H9 (cell line): ENCODE data around the gene ZNF236. TPM values are rescaled to one million over a fixed set of nuclear protein-coding genes. Genes with fewer than 3 reads are reported as not detected.

Experiments
- DNase-seq: peaks from one replicate; pipeline ENCODE4 v3.0.0-alpha.2; 2017
- H2AFZ ChIP-seq: one replicate; pipeline ENCODE4 v1.6.1; 2013; ENCODE audit warnings: mild to moderate bottlenecking, low read length, control low read depth, moderate library complexity
- H2AK5ac ChIP-seq: 2 replicates; pipeline ENCODE4 v1.6.1; 2013; ENCODE audit warnings: low read length, control low read depth, mixed read lengths; ENCODE audit not compliant: insufficient read length
- H2BK120ac ChIP-seq: one replicate; pipeline ENCODE4 v1.6.1; 2013; ENCODE audit warnings: low read depth, mild to moderate bottlenecking, low read length, control low read depth, inconsistent platforms; ENCODE audit not compliant: poor library complexity, severe bottlenecking
- H2BK12ac ChIP-seq: 2 replicates; pipeline ENCODE4 v1.6.1; 2013; ENCODE audit warnings: low read length, control low read depth, mixed read lengths, low read depth; ENCODE audit not compliant: insufficient read length
- H2BK15ac ChIP-seq: 2 replicates; pipeline ENCODE4 v1.6.1; 2013; ENCODE audit warnings: low read depth, low read length, control low read depth
- H2BK20ac ChIP-seq: one replicate; pipeline ENCODE4 v1.6.1; 2013; ENCODE audit warnings: low read depth, mild to moderate bottlenecking, low read length, control low read depth, inconsistent platforms; ENCODE audit not compliant: poor library complexity, severe bottlenecking
- H2BK5ac ChIP-seq: 2 replicates; pipeline ENCODE4 v1.6.1; 2013; ENCODE audit warnings: low read length, control low read depth, mixed read lengths; ENCODE audit not compliant: insufficient read length
- H3K14ac ChIP-seq: 2 replicates; pipeline ENCODE4 v1.6.1; 2013; ENCODE audit warnings: low read length, control low read depth; ENCODE audit not compliant: insufficient read depth
- H3K18ac ChIP-seq: 2 replicates; pipeline ENCODE4 v1.6.1; 2013; ENCODE audit warnings: low read depth, mild to moderate bottlenecking, mixed read lengths, low read length, control low read depth; ENCODE audit not compliant: insufficient read length
- H3K23ac ChIP-seq: 2 replicates; pipeline ENCODE4 v1.6.1; 2013; ENCODE audit warnings: low read length, control low read depth, mixed read lengths, low read depth; ENCODE audit not compliant: insufficient read length
- H3K23me2 ChIP-seq: 2 replicates; pipeline ENCODE4 v1.6.1; 2013; ENCODE audit warnings: low read depth, mild to moderate bottlenecking, mixed read lengths, low read length, control low read depth; ENCODE audit not compliant: insufficient read length, poor library complexity, severe bottlenecking
- H3K27ac ChIP-seq: 2 replicates; pipeline ENCODE4 v1.5.1; 2013; ENCODE audit warnings: low read length, control low read depth, mixed read lengths, low read depth; ENCODE audit not compliant: insufficient read length
- H3K27me3 ChIP-seq: 2 replicates; pipeline ENCODE4 v1.6.1; 2013; ENCODE audit warnings: low read length, control low read depth, inconsistent platforms; ENCODE audit not compliant: insufficient read depth
- H3K4ac ChIP-seq: 2 replicates; pipeline ENCODE4 v1.6.1; 2013; ENCODE audit warnings: low read depth, mild to moderate bottlenecking, control low read depth, inconsistent platforms, low read length, moderate library complexity
- H3K4me1 ChIP-seq: 2 replicates; pipeline ENCODE4 v1.6.1; 2013; ENCODE audit warnings: low read length, control low read depth, inconsistent platforms; ENCODE audit not compliant: insufficient read depth
- H3K4me2 ChIP-seq: 2 replicates; pipeline ENCODE4 v1.6.1; 2013; ENCODE audit warnings: low read length, control low read depth, mixed read lengths; ENCODE audit not compliant: insufficient read length, insufficient read depth
- H3K56ac ChIP-seq: 2 replicates; pipeline ENCODE4 v1.6.1; 2013; ENCODE audit warnings: low read depth, mild to moderate bottlenecking, mixed read lengths, low read length, control low read depth; ENCODE audit not compliant: insufficient read length
- H3K79me1 ChIP-seq: 2 replicates; pipeline ENCODE4 v1.6.1; 2013; ENCODE audit warnings: low read depth, mild to moderate bottlenecking, moderate library complexity, low read length, control low read depth, inconsistent platforms; ENCODE audit not compliant: insufficient read depth, poor library complexity, severe bottlenecking
- H3K79me2 ChIP-seq: 2 replicates; pipeline ENCODE4 v1.6.1; 2013; ENCODE audit warnings: low read length, control low read depth, inconsistent platforms; ENCODE audit not compliant: insufficient read depth
- H3K9ac ChIP-seq: 2 replicates; pipeline ENCODE4 v1.6.1; 2013; ENCODE audit warnings: low read length, control low read depth, mixed read lengths; ENCODE audit not compliant: insufficient read length; ENCODE audit errors: extremely low read depth
- H3K9me3 ChIP-seq: one replicate; pipeline ENCODE4 v1.6.1; 2013; ENCODE audit warnings: low read depth, low read length, inconsistent platforms; ENCODE audit not compliant: control insufficient read depth
- H3T11ph ChIP-seq: one replicate; pipeline ENCODE4 v1.6.1; 2013; ENCODE audit warnings: mild to moderate bottlenecking, low read length, control low read depth, inconsistent platforms
- H4K20me1 ChIP-seq: one replicate; pipeline ENCODE4 v1.6.1; 2013; ENCODE audit not compliant: control insufficient read depth, insufficient read length, insufficient read depth
- H4K5ac ChIP-seq: 2 replicates; pipeline ENCODE4 v1.6.1; 2013; ENCODE audit warnings: low read depth, mild to moderate bottlenecking, mixed read lengths, low read length, control low read depth; ENCODE audit not compliant: insufficient read length
- H4K8ac ChIP-seq: replicated peaks from 2 replicates; pipeline ENCODE4 v1.6.1; 2013; ENCODE audit warnings: low read length, control low read depth, mixed read lengths, low read depth; ENCODE audit not compliant: insufficient read length
- H4K91ac ChIP-seq: 2 replicates; pipeline ENCODE4 v1.6.1; 2013; ENCODE audit warnings: low read depth, mild to moderate bottlenecking, moderate library complexity, mixed read lengths, low read length, control low read depth; ENCODE audit not compliant: insufficient read length
- H3K27ac Mint-ChIP-seq, 3 experiments: 2 replicates in 2 of 3; 3 replicates in 1 of 3; pipeline ENCODE4 v1.8.0; 2020 to 2021; ENCODE audit warnings: mixed read lengths in 3 of 3, mild to moderate bottlenecking in 1 of 3, moderate library complexity in 1 of 3
- H3K27me3 Mint-ChIP-seq: 2 replicates; pipeline ENCODE4 v1.8.0; 2021; ENCODE audit warnings: low read depth, mild to moderate bottlenecking, moderate library complexity, mixed read lengths
- H3K36me3 Mint-ChIP-seq, 3 experiments: 2 replicates in 2 of 3; 3 replicates in 1 of 3; pipeline ENCODE4 v1.8.0; 2020 to 2021; ENCODE audit warnings: low read depth in 3 of 3, mixed read lengths in 3 of 3; ENCODE audit not compliant: insufficient read depth in 1 of 3
- H3K4me1 Mint-ChIP-seq, 2 experiments: 2 replicates each; pipeline ENCODE4 v1.8.0; 2020; ENCODE audit warnings: mixed read lengths in 2 of 2
- H3K4me3 Mint-ChIP-seq, 2 experiments: 2 replicates in 1 of 2; 3 replicates in 1 of 2; pipeline ENCODE4 v1.8.0; 2020 to 2021; ENCODE audit warnings: mild to moderate bottlenecking in 2 of 2, mixed read lengths in 2 of 2, moderate library complexity in 1 of 2
- H3K9me3 Mint-ChIP-seq, 2 experiments: 2 replicates in 1 of 2; 3 replicates in 1 of 2; pipeline ENCODE4 v1.8.0; 2020; ENCODE audit warnings: mild to moderate bottlenecking in 2 of 2, mixed read lengths in 2 of 2, moderate library complexity in 1 of 2
- CTCF ChIP-seq: fragments of 200-600 bp; sonication (generic); conservative IDR thresholded peaks from 3 replicates; pipeline ENCODE4 v1.8.0; 2021; ENCODE audit warnings: antibody characterized with exemption, mild to moderate bottlenecking
- WGBS: extraction: QIAGEN DNeasy Blood & Tissue Kit; methylation state at CpG from one replicate; pipeline ENCODE4 v1.1.7; 2013; ENCODE audit warnings: missing lambda C conversion rate, low lambda C conversion rate, mixed read lengths; ENCODE audit not compliant: insufficient read length; ENCODE audit errors: extremely low coverage; 5-methylcytosine and 5-hydroxymethylcytosine counted together
- total RNA-seq: library from RNA; stranded (reverse); gene quantifications from 2 replicates; pipeline ENCODE4 v1.2.1, GENCODE V29; 2021

ZNF236 gene
- total RNA-seq, 1 experiment from 2014 or later: 16.0 TPM

DNA sequence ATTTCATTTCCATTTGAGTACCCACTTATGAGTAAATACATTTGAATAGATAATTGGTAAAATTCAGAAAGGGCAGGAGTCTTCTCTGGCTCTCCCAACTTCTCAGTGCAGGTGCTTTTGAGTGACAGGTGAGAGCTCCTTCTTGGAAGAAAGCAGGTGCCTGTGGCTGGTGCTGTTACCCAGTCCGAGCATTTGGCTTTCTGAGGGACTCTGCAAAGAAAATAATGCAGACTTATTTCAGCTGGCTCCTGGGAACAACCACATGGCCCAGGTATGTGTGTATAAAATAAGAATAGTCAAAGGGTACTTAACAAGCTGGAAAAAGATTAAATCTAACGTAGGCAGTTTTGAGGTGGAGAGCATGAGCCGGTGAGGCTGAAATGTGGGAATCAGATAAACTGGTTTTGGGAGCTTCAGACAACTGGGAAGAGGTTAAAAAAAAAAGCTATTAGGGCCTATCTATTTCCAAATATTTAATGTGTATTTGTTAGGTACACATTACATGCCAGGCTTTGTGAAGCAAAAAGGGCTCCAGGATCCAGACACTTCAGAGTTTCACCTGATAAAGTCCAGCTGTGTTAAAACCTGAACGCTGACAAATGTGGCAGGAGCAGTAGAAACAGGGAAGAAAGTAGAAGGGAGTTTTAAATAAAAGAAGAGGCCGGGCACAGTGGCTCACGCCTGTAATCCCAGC, 20.6 kb downstream of the ZNF236 start:
- peaks cover 15 to 18% of the 10 kb centered on the region in 2 experiments for H3K4me1 Mint-ChIP-seq
- no peaks in the 10 kb centered on the region for H3K27me3 ChIP-seq
- H3T11ph ChIP-seq: no peak overlapping the region
- H2BK20ac ChIP-seq: no peak overlapping the region
- H3K36me3 Mint-ChIP-seq: no peaks in the 10 kb centered on the region
- H3K56ac ChIP-seq: no peak overlapping the region
- H2BK120ac ChIP-seq: no peak overlapping the region
- H3K27ac Mint-ChIP-seq: peak overlapping the region; percentile 58 to 86 (median 78); a peak in 2 of 7 replicates
- no peak overlapping the region for H3K18ac ChIP-seq
- H3K14ac ChIP-seq: no peak overlapping the region
- H3K4me2 ChIP-seq: no peak overlapping the region
- no peak overlapping the region for H3K4ac ChIP-seq
- no peak overlapping the region for H3K27ac ChIP-seq
- H3K27me3 Mint-ChIP-seq: no peaks in the 10 kb centered on the region
- no peak overlapping the region for H3K23ac ChIP-seq
- H3K9ac ChIP-seq: no peak overlapping the region
- H3K4me3 Mint-ChIP-seq: no peak overlapping the region
- H2BK15ac ChIP-seq: no peak overlapping the region
- peaks cover 4% of the 10 kb centered on the region for H3K79me1 ChIP-seq
- H2BK5ac ChIP-seq: no peak overlapping the region
- H4K91ac ChIP-seq: no peak overlapping the region
- no peaks in the 10 kb centered on the region for H3K9me3 ChIP-seq
- no peak overlapping the region for H4K5ac ChIP-seq
- H4K8ac ChIP-seq: no peak overlapping the region
- no peak for DNase-seq
- WGBS: no CpG with 5 or more reads among the region's 6 CpGs
- H2AK5ac ChIP-seq: no peak overlapping the region
- H2AFZ ChIP-seq: no peak overlapping the region
- no peaks in the 10 kb centered on the region for H3K4me1 ChIP-seq
- no peak overlapping the region for H2BK12ac ChIP-seq
- TF ChIP-seq CTCF: no peak
- no peaks in the 10 kb centered on the region for H3K23me2 ChIP-seq
- no peaks in the 10 kb centered on the region; a peak in 1 of 5 replicates for H3K9me3 Mint-ChIP-seq
- H4K20me1 ChIP-seq: no peaks in the 10 kb centered on the region
- H3K79me2 ChIP-seq: no peaks in the 10 kb centered on the region; the same call in 1 of the 2 replicates
